Hematopoietic multipotent progenitor cell treated with erythropoietin and hydrocortisone succinate and interleukin-3 and kit ligand, for 6 days (in vitro differentiated cells): ENCODE data around the gene XPA.
"Not testable (repeated sequence)": the region's sequence is repeated elsewhere in the genome, so short reads cannot be mapped to it uniquely, and the experiment has no call there.

Source experiments
- DNase-seq: peaks from one replicate; pipeline ENCODE4 v3.0.0-alpha.2; 2015

Gene XPA

DNA sequence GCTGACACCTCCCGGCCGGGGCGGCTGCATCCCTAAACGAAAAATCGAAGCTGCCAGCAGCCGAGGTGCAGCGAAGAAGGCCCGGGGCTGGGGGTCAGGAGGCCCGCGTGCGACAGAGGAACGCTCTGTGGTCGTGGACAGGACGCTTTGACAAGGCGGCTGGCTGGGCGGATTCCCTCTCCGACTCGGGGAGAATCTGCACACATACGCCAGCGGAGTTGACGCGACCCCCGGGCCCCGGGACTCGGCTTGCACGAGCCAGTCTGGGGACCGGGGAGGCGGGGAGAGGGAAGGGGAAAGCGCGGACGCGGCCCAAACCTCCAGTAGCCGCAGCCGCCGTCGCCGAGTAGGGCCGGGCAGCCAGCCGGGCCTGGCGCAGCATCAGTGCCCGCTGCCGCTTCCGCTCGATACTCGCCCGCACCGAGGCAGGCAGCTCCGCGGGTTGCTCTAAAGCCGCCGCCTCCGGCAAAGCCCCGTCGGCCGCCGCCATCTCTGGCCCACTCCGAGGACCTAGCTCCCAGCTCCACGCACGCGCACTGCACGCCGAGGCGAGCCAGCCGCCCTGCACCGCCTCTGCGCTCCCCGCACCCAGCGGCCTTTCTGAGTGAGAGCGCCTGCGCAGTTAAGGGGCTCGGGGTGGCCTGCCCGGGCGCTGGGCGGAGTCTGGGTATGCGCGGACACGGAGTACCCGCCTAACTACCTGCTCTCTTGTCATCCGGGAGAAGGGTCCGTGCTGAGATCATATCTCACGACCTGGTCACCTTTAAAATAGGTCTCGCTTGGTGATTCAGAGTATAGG, at the start of gene XPA:
Gene XPA, minus strand, starts transcription at position 538 of the 799 bp plus-strand sequence. Its CDS starts 48 bp downstream, at position 490.
- peak; percentile 96 for DNase-seq

DNA sequence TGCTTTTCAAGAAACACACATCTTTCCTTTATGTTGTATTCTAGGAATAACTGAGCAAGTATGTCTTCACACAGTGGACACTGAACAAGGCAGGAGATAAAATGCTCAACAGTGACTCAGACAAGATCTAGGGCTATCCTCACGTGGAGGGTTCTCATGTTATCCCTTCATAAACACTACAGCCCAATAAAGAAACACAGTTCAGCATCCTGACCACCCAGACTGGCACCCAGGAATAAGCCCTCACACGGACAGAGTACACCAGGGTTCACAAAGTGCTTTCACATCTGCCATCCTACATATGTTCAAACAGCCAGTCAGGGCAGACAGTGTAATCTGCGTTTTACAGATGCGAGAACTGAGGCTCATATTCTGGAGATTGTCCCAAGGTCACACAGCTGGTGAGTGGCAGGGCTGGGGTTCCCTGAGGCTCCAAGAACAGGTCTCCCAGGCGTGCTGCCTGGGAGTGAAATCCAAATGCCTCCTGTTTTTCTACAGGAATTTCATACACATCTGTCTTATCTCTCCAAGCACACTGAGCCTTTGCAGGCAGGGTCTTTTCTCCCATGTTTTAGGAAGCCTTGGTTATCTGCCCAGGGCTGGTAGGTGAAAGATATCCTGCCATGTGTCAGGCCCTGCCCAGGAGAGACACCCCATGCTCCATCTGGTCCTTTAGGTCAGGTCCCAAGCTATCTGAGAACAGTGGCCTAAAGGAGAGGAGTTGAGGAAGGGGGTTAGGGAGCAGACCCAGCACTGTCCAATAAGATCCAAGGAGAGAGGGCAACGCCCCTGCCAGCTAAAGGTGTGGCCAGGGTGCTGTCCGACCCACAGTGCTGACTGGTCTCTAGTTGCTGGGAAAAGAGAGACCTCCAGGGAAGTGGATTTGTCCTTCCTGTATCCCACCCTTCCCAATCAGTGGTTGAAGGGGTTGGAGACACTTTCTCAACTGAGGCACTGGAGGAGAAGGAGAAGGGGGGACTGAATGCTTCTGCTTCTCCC, 47.9 kb upstream of the XPA start:
- peak; percentile 25 for DNase-seq

DNA sequence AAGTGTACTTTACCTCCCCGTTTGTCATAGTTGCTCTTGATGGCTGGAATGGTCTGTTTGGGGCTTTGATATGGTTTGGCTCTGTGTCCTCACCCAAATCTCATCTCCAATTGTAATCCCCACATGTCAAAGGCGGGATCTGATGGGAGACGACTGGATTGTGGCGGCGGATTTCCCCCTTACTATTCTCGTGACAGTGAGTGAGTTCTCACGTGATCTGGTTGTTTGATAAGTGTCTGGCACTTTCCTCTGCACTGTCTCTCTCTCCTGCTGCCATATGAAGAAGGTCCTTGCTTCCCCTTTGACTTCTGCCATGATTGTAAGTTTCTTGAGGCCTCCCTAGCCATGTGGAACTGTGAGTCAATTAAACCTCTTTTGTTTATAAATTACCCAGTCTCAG, 46.9 kb upstream of the XPA start:
- not testable (repeated sequence) for DNase-seq

GRCh38 chr9:97742545-97742944, 45.4 kb upstream of the XPA start:
- no peak for DNase-seq

GRCh38 chr9:97741947-97742346, 44.8 kb upstream of the XPA start:
- DNase-seq: no peak

GRCh38 chr9:97740848-97741821, 44.0 kb upstream of the XPA start:
- peak; percentile 21 for DNase-seq

GRCh38 chr9:97737429-97737828, 40.3 kb upstream of the XPA start:
- DNase-seq: no peak

GRCh38 chr9:97735070-97735600, 38.0 kb upstream of the XPA start:
- no peak for DNase-seq

GRCh38 chr9:97726716-97727115, 29.6 kb upstream of the XPA start:
- DNase-seq: no peak

DNA sequence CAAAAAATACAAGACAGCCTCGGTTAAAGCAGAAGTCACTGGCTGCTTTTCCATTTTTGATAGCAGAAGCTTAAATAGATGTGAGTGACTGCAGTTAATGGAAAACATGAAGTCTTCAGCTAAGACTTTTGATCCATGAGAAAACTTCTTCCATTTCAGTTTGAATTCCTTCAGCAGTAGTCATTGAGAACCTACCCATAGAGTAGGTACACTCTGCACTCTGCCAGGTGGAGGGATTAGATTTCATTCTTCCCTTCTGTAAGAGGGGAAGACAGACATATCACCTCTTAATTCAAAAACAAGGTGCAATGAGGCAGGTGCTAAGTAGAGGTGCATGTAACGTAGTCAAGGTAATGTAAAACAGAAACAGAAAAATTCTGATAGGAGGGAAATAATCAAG, 26.7 kb upstream of the XPA start:
- DNase-seq: no peak

- no peak for DNase-seq
Observed at GRCh38 chr9:97722331-97722730, 25.2 kb upstream of the XPA start.

DNA sequence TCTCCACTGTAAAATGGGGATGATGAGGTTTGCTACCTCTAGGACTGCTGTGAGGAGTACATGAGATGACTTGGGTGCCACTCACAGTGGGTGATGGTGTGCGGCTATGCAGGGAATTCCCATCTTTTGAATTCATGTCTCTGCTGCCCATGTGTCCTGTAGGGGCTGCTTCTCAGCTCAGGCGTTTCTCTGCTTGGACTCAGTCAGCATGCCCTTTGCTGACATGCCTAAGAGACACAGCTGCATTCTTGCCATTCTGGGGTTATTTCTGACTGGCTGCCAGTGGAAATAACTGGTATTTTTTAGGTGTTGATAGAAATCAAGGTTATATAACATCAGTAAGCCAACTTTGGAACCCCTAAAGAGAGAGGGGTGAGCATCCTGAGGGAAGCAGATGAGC, 24.3 kb upstream of the XPA start:
- no peak for DNase-seq

GRCh38 chr9:97717866-97718265, 20.7 kb upstream of the XPA start:
- no peak for DNase-seq

- DNase-seq: peak; percentile 19
Observed at GRCh38 chr9:97714435-97714834, 17.3 kb upstream of the XPA start.

DNA sequence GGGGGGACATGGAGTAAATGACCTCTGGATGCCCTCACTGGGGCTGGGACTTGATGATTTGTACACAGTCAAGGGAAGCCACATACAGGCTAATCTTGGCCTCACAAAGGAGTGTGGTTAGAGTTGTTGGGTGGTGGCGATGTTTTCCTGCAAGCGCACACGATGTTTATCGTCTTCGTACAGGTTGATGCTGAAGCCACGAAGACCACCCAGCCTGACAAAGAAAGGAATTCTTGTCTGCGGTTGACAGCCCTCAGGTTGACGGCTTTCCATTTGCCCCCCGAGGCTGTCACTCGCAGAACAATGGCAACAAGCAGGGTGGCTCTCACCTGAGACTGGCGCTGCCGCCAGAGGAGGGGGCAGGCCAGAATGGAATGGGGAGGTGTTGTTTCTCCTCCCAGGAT, 14.1 kb upstream of the XPA start:
- peak; percentile 72 for DNase-seq

- DNase-seq: peak; percentile 91
Observed at GRCh38 chr9:97710356-97711222, 13.4 kb upstream of the XPA start.

GRCh38 chr9:97706246-97706645, 9.1 kb upstream of the XPA start:
- DNase-seq: no peak

GRCh38 chr9:97705354-97705950, 8.3 kb upstream of the XPA start:
- DNase-seq: peak; percentile 60

- DNase-seq: no peak
Observed at GRCh38 chr9:97704851-97705250, 7.7 kb upstream of the XPA start.

DNA sequence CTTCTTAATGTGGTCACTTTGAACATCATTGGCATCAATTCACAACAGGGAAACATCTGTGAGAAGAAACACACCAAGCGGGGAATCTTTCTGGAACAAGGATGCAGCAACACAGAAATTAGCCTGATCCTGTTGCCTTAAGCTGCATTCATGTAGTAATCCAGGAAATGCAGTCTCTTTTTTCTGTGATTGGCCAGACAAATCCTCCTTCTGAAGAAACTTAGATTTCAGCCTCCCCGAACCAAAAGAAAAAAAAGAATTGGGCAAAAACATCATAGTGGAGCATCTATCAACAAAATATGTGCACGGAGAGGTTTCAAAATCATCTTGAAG, 7.2 kb upstream of the XPA start:
- DNase-seq: no peak
